HG03575 (cell line): ENCODE data around the gene OR10A6.

Experiments
- ATAC-seq: cut with Tn5 transposase; IDR thresholded peaks from one replicate; pipeline ENCODE4 v1.9.1; 2021; ENCODE audit not compliant: unreplicated experiment, insufficient number of reproducible peaks, low FRiP score; ENCODE audit errors: extremely low read depth

The OR10A6 gene

GRCh38 chr11:7931168-7931567 is at the start of gene OR10A6:
TSS of gene OR10A6 (minus strand) at chr11:7931268. CDS start at chr11:7928662, 2,606 bp downstream.
- ATAC-seq = no peak

GRCh38 chr11:7977232-7977917 is 46.3 kb upstream of the OR10A6 start:
- ATAC-seq = no peak

GRCh38 chr11:7974668-7975067 is 43.6 kb upstream of the OR10A6 start:
- ATAC-seq = no peak

GRCh38 chr11:7973011-7973410 is 41.9 kb upstream of the OR10A6 start:
- ATAC-seq = no peak

- ATAC-seq = no peak
These were observed 40.8 kb upstream of the OR10A6 start for GRCh38 chr11:7971846-7972245.

- ATAC-seq = no peak
These were observed 38.9 kb upstream of the OR10A6 start for GRCh38 chr11:7969756-7970646.

GRCh38 chr11:7968686-7969085 is 37.6 kb upstream of the OR10A6 start:
- ATAC-seq = no peak

GRCh38 chr11:7967826-7968225 is 36.8 kb upstream of the OR10A6 start:
- no peak for ATAC-seq

GRCh38 chr11:7967097-7967496 is 36.0 kb upstream of the OR10A6 start:
- ATAC-seq = no peak

- no peak for ATAC-seq
These were observed 34.3 kb upstream of the OR10A6 start, which contains the start of gene NLRP10 for GRCh38 chr11:7965386-7965785. TSS of gene NLRP10 (minus strand) at chr11:7965447. CDS start at chr11:7963495, 1,952 bp downstream.

- ATAC-seq = no peak
These were observed 33.8 kb upstream of the OR10A6 start for GRCh38 chr11:7964873-7965272.

- no peak for ATAC-seq
These were observed 33.2 kb upstream of the OR10A6 start for GRCh38 chr11:7964261-7964660.

- no peak for ATAC-seq
These were observed 24.1 kb upstream of the OR10A6 start for GRCh38 chr11:7955191-7955590.

GRCh38 chr11:7949934-7950333 is 18.9 kb upstream of the OR10A6 start:
- no peak for ATAC-seq

GRCh38 chr11:7944123-7944522 is 13.1 kb upstream of the OR10A6 start:
- no peak for ATAC-seq

- no peak for ATAC-seq
These were observed 10.5 kb upstream of the OR10A6 start, which contains the start of gene OR10A3 for GRCh38 chr11:7941608-7942007. TSS of gene OR10A3 (minus strand) at chr11:7941708. CDS start at chr11:7939520, 2,188 bp downstream.

GRCh38 chr11:7941146-7941545 is 10.1 kb upstream of the OR10A6 start:
- no peak for ATAC-seq

- no peak for ATAC-seq
These were observed 5.5 kb upstream of the OR10A6 start for GRCh38 chr11:7936615-7937014.

- no peak for ATAC-seq
These were observed 3.4 kb downstream of the OR10A6 start for GRCh38 chr11:7927635-7928034.

GRCh38 chr11:7924536-7924935 is 6.5 kb downstream of the OR10A6 start:
- no peak for ATAC-seq
